AG04450 (cell line): ENCODE data around the gene GPATCH8. TPM values are rescaled to one million over a fixed set of nuclear protein-coding genes. Genes with fewer than 3 reads are reported as not detected.
A peak's percentile ranks its signal among the peaks of the same experiment; 100 is the strongest.
"Not testable (repeated sequence)": the region's sequence is repeated elsewhere in the genome, so short reads cannot be mapped to it uniquely, and the experiment has no call there.

ENCODE experiments used
- CTCF ChIA-PET: fragments of 300-600, 350-600 bp; formaldehyde crosslinking; extraction: SDS; loops from one replicate; lab custom pipeline; 2022; ENCODE audit warnings: antibody characterized with exemption, inconsistent platforms; lab: Charles Lee
- POLR2A ChIA-PET: fragments of 350-600 bp; formaldehyde crosslinking; extraction: SDS; loops from one replicate; lab custom pipeline; 2021; ENCODE audit warnings: antibody characterized with exemption, inconsistent platforms; lab: Yijun Ruan, JAX
- DNase-seq: peaks from one replicate; pipeline ENCODE4 v3.0.0-alpha.2; 2011; ENCODE audit warnings: low read depth, low spot score
- H3K27ac ChIP-seq: one replicate; pipeline ENCODE4 v1.5.1; 2012; ENCODE audit warnings: low read depth, low read length, control low read depth
- H3K27me3 ChIP-seq: one replicate; pipeline ENCODE4 v1.6.0; 2012; ENCODE audit warnings: low read length; ENCODE audit not compliant: control insufficient read depth, insufficient read depth
- H3K4me3 ChIP-seq: 2 replicates; pipeline ENCODE4 v1.5.1; 2011; ENCODE audit warnings: mild to moderate bottlenecking, low read depth, low read length, control low read depth
- H3K9me3 ChIP-seq: 2 replicates; pipeline ENCODE4 v1.5.1; 2012; ENCODE audit warnings: low read length; ENCODE audit not compliant: control insufficient read depth, insufficient read depth
- polyA plus RNA-seq: library from polyadenylated mRNA; depleted of rRNA; stranded (reverse); fragments of >200 nt; gene quantifications from 2 replicates; pipeline ENCODE4 v1.2.3, GENCODE V29; 2011
- TF ChIP-seq, protein P1 (sequence below): IDR thresholded peaks from 2 replicates; pipeline ENCODE4 v1.5.1; 2011; ENCODE audit warnings: low read depth, low read length, control low read depth, inconsistent platforms

Gene GPATCH8
- polyA plus RNA-seq, 1 experiment = 16.4 TPM

GRCh38 chr17:44541884-44542581 is 38.8 kb upstream of the GPATCH8 start:
- Histone ChIP-seq H3K27me3 (no peaks in the 10 kb centered on the region), H3K9me3 (no peaks in the 10 kb centered on the region), H3K4me3 (no peak overlapping the region), H3K27ac (peak overlapping the region; percentile 99)
- no peak for DNase-seq
- TF ChIP-seq, protein P1, sequence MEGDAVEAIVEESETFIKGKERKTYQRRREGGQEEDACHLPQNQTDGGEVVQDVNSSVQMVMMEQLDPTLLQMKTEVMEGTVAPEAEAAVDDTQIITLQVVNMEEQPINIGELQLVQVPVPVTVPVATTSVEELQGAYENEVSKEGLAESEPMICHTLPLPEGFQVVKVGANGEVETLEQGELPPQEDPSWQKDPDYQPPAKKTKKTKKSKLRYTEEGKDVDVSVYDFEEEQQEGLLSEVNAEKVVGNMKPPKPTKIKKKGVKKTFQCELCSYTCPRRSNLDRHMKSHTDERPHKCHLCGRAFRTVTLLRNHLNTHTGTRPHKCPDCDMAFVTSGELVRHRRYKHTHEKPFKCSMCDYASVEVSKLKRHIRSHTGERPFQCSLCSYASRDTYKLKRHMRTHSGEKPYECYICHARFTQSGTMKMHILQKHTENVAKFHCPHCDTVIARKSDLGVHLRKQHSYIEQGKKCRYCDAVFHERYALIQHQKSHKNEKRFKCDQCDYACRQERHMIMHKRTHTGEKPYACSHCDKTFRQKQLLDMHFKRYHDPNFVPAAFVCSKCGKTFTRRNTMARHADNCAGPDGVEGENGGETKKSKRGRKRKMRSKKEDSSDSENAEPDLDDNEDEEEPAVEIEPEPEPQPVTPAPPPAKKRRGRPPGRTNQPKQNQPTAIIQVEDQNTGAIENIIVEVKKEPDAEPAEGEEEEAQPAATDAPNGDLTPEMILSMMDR = no peak
- POLR2A ChIA-PET = interaction anchor here (0.7 to 8.4 kb wide), 2 partner anchors 14 to 46 kb away, joined by 3 to 143 read pairs; partner anchors contain the start of gene FZD2
- CTCF ChIA-PET = interaction anchor here (3.6 kb wide), 1 partner anchor 8 kb away, joined by 23 read pairs; no protein-coding TSS in a partner anchor

DNA sequence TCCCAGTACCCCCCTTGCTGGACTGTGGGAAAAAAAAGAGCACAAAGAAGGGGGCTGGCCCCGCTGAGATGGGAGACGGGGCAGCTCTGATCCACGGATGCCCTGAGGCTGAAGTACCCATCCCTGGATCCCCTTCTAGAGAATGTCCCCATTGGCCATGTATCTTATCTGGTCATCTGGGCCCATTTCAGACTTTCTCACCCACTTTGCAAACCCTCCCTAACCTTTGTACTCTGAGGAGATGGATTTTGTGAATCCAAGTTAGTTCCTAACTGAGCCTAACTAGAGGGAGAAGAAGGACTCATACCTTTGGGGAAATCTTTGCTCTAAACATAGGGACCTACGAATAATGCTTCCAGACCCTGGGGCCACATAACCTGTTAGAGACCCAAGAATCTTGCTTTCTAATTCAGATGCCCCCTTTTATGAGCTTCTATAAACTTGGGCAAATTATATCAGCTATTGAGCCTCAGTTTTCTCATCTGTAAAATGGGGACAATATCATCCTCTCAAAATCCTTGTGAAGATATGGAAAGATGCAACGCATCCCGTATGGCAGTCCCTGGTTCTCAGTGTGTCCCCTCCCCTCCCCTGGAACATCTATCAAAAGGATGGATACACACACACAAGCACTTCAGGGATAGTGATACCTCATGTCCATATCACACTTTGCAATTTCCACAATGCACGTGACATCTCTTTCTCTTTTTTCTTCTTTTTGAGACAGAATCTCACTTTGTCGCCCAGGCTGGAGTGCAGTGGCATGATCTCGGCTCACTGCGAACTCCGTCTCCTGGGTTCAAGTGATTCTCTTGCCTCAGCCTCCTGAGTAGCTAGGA is 37.3 kb upstream of the GPATCH8 start:
- H3K9me3 ChIP-seq = no peaks in the 10 kb centered on the region
- ChIA-PET CTCF (no interaction called here), POLR2A (interaction anchor here (0.6 to 8.4 kb wide), 2 partner anchors 16 to 135 kb away, joined by 4 to 143 read pairs; partner anchors contain the start of gene FZD2)
- DNase-seq = no peak
- no peaks in the 10 kb centered on the region for H3K27me3 ChIP-seq
- no peak overlapping the region for H3K4me3 ChIP-seq
- TF ChIP-seq, protein P1 = no peak
- no peak overlapping the region for H3K27ac ChIP-seq

- no peak overlapping the region for H3K4me3 ChIP-seq
- ChIA-PET CTCF (interaction anchor here (0.7 kb wide), 1 partner anchor 9 kb away, joined by 4 read pairs; no protein-coding TSS in a partner anchor), POLR2A (interaction anchor here (0.6 kb wide), 2 partner anchors 30 to 135 kb away, joined by 4 read pairs; no protein-coding TSS in a partner anchor)
- no peak for DNase-seq
- no peaks in the 10 kb centered on the region for H3K27me3 ChIP-seq
- no peaks in the 10 kb centered on the region for H3K9me3 ChIP-seq
- TF ChIP-seq, protein P1 = no peak
- H3K27ac ChIP-seq = no peak overlapping the region
Measured at GRCh38 chr17:44539673-44540072, 36.5 kb upstream of the GPATCH8 start.

GRCh38 chr17:44537922-44538321 is 34.7 kb upstream of the GPATCH8 start:
- CTCF ChIA-PET = interaction anchor here (0.7 kb wide), 2 partner anchors 97 to 105 kb away, joined by 4 to 8 read pairs; no protein-coding TSS in a partner anchor
- H3K9me3 ChIP-seq, DNase-seq: not testable (repeated sequence)

More at GRCh38 chr17:44537922-44538321, 34.7 kb upstream of the GPATCH8 start:
- H3K27ac ChIP-seq, H3K27me3 ChIP-seq, POLR2A ChIA-PET, H3K4me3 ChIP-seq: not testable (repeated sequence)
